Neural progenitor cell (in vitro differentiated cells): ENCODE results near the gene WRAP73. TPM values are rescaled to one million over a fixed set of nuclear protein-coding genes. Genes with fewer than 3 reads are reported as not detected.

Experiments
- DNase-seq: peaks from one replicate; pipeline ENCODE4 v3.0.0-alpha.2; 2016; ENCODE audit warnings: low spot score
- H2AFZ ChIP-seq: fragments of 200-600 bp; sonication (generic); replicated peaks from 2 replicates; pipeline ENCODE4 v1.6.1; 2016; ENCODE audit warnings: antibody characterized with exemption
- H3F3A ChIP-seq: fragments of 200-600 bp; sonication (generic); 2 replicates; pipeline ENCODE4 v1.6.1; 2016; ENCODE audit warnings: antibody characterized with exemption, low read depth
- H3K27ac ChIP-seq: fragments of 200-600 bp; sonication (generic); 2 replicates; pipeline ENCODE4 v1.5.1; 2016; ENCODE audit warnings: mild to moderate bottlenecking
- H3K27me3 ChIP-seq: fragments of 200-600 bp; sonication (generic); 2 replicates; pipeline ENCODE4 v1.6.1; 2016; ENCODE audit warnings: mild to moderate bottlenecking, moderate library complexity
- H3K36me3 ChIP-seq: fragments of 200-600 bp; sonication (generic); 2 replicates; pipeline ENCODE4 v1.5.1; 2016
- H3K4me1 ChIP-seq: fragments of 200-600 bp; sonication (generic); 2 replicates; pipeline ENCODE4 v1.6.1; 2016; ENCODE audit warnings: mixed run types
- H3K4me2 ChIP-seq: fragments of 200-600 bp; sonication (generic); 2 replicates; pipeline ENCODE4 v1.6.1; 2016
- H3K4me3 ChIP-seq: fragments of 200-600 bp; sonication (generic); 2 replicates; pipeline ENCODE4 v1.5.1; 2016
- H3K79me2 ChIP-seq: fragments of 200-600 bp; sonication (generic); 2 replicates; pipeline ENCODE4 v1.6.1; 2016; ENCODE audit warnings: low read depth
- H3K9ac ChIP-seq: fragments of 200-600 bp; sonication (generic); 2 replicates; pipeline ENCODE4 v1.6.1; 2016
- H3K9me3 ChIP-seq: fragments of 200-600 bp; sonication (generic); 2 replicates; pipeline ENCODE4 v1.5.1; 2016; ENCODE audit warnings: low read depth
- H4K20me1 ChIP-seq: fragments of 200-600 bp; sonication (generic); 2 replicates; pipeline ENCODE4 v1.6.1; 2016; ENCODE audit warnings: low read depth
- H3K27ac Mint-ChIP-seq: 3 replicates; pipeline ENCODE4 v1.8.0; 2021; ENCODE audit warnings: mixed read lengths
- H3K27me3 Mint-ChIP-seq: 2 replicates; pipeline ENCODE4 v1.8.0; 2022; ENCODE audit warnings: low read depth, mild to moderate bottlenecking, inconsistent platforms, moderate library complexity, mixed read lengths; ENCODE audit not compliant: insufficient read depth
- H3K36me3 Mint-ChIP-seq: 3 replicates; pipeline ENCODE4 v1.8.0; 2021; ENCODE audit warnings: mixed read lengths
- H3K4me1 Mint-ChIP-seq: 3 replicates; pipeline ENCODE4 v1.8.0; 2021; ENCODE audit warnings: mixed read lengths
- H3K4me3 Mint-ChIP-seq: 3 replicates; pipeline ENCODE4 v1.8.0; 2021; ENCODE audit warnings: mild to moderate bottlenecking, moderate library complexity, mixed read lengths
- H3K9me3 Mint-ChIP-seq: 3 replicates; pipeline ENCODE4 v1.8.0; 2020; ENCODE audit warnings: mixed read lengths
- CTCF ChIP-seq: fragments of 200-600 bp; sonication (generic); IDR thresholded peaks from 2 replicates; pipeline ENCODE4 v1.5.1; 2017; ENCODE audit warnings: antibody characterized with exemption, mild to moderate bottlenecking
- EZH2 ChIP-seq: fragments of 200-600 bp; sonication (generic); IDR thresholded peaks from 2 replicates; pipeline ENCODE4 v1.6.1; 2017; ENCODE audit warnings: antibody characterized with exemption, mild to moderate bottlenecking, moderate library complexity
- EZH2phosphoT487 ChIP-seq: fragments of 200-600 bp; sonication (generic); IDR thresholded peaks from 2 replicates; pipeline ENCODE4 v1.6.1; 2017; ENCODE audit warnings: antibody characterized with exemption
- total RNA-seq: library from RNA; depleted of rRNA; stranded (reverse); fragments of >200 nt; gene quantifications from 2 replicates; pipeline ENCODE4 v1.2.3, GENCODE V29; 2015; ENCODE audit warnings: low replicate concordance

Gene WRAP73
- total RNA-seq, 1 donor from 2014 or later = 12.0 TPM

- no peak overlapping the region for H2AFZ ChIP-seq
- no peaks in the 10 kb centered on the region for H3K4me1 ChIP-seq
- peaks cover 28% of the 10 kb centered on the region for H3K27me3 ChIP-seq
- Mint-ChIP-seq H3K9me3 (no peaks in the 10 kb centered on the region), H3K36me3 (peaks cover under 1% of the 10 kb centered on the region), H3K27me3 (peaks cover 8% of the 10 kb centered on the region), H3K27ac (peak overlapping the region; percentile 20), H3K4me1 (peaks cover 17% of the 10 kb centered on the region), H3K4me3 (no peak overlapping the region)
- TF ChIP-seq EZH2phosphoT487 = no peak
- TF ChIP-seq CTCF = no peak
- no peak for TF ChIP-seq EZH2
- H3F3A ChIP-seq = no peaks in the 10 kb centered on the region
- H3K79me2 ChIP-seq = no peaks in the 10 kb centered on the region
- no peaks in the 10 kb centered on the region for H3K9me3 ChIP-seq
- no peak overlapping the region for H3K27ac ChIP-seq
- no peak for DNase-seq
- H3K36me3 ChIP-seq = no peaks in the 10 kb centered on the region
- H4K20me1 ChIP-seq = no peaks in the 10 kb centered on the region
- no peak overlapping the region for H3K9ac ChIP-seq
- no peak overlapping the region for H3K4me2 ChIP-seq
- H3K4me3 ChIP-seq = no peak overlapping the region
Measured at GRCh38 chr1:3673381-3674099, 23.6 kb upstream of the WRAP73 start.

DNA sequence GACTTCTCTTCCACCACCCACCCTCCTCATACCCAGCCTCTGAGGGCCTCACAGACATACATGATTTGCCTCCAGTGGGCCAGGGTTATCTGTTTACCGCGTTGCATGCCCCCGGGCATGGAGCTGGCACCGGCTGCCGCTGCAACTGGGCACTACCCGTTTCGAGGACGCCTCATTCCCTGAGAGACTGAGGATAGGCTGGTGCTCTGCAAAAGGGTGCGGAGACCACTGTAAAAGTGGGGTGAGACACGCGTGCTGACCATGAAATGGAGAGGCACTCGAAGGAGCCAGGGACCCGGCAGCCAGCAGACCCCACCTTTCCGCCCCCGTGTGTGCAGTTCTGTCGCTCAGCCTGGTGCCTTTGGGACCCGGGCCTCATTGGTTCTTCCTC lies 23.1 kb upstream of the WRAP73 start:
- peaks cover 3% of the 10 kb centered on the region for H3K36me3 Mint-ChIP-seq
- H3K79me2 ChIP-seq = no peaks in the 10 kb centered on the region
- no peaks in the 10 kb centered on the region for H3K4me1 ChIP-seq
- H3F3A ChIP-seq = no peaks in the 10 kb centered on the region
- H3K27ac ChIP-seq = no peak overlapping the region
- no peak overlapping the region for H3K4me3 Mint-ChIP-seq
- no peaks in the 10 kb centered on the region for H3K9me3 ChIP-seq
- no peaks in the 10 kb centered on the region for H3K36me3 ChIP-seq
- H3K27me3 ChIP-seq = peaks cover 34% of the 10 kb centered on the region
- H3K9ac ChIP-seq = no peak overlapping the region
- no peaks in the 10 kb centered on the region for H3K9me3 Mint-ChIP-seq
- H3K4me1 Mint-ChIP-seq = peaks cover 22% of the 10 kb centered on the region
- TF ChIP-seq CTCF = no peak
- TF ChIP-seq EZH2 = no peak
- TF ChIP-seq EZH2phosphoT487 = no peak
- no peak overlapping the region for H2AFZ ChIP-seq
- peak overlapping the region; percentile 20 for H3K27ac Mint-ChIP-seq
- DNase-seq = no peak
- H3K4me2 ChIP-seq = no peak overlapping the region
- no peak overlapping the region for H3K4me3 ChIP-seq
- H3K27me3 Mint-ChIP-seq = peaks cover 12% of the 10 kb centered on the region
- H4K20me1 ChIP-seq = no peaks in the 10 kb centered on the region

- DNase-seq = no peak
- Mint-ChIP-seq H3K4me3 (no peak overlapping the region), H3K27ac (no peak overlapping the region), H3K9me3 (no peaks in the 10 kb centered on the region), H3K36me3 (peaks cover 3% of the 10 kb centered on the region), H3K27me3 (peaks cover 12% of the 10 kb centered on the region), H3K4me1 (peaks cover 22% of the 10 kb centered on the region)
- TF ChIP-seq CTCF (no peak), EZH2 (no peak), EZH2phosphoT487 (no peak)
- Histone ChIP-seq H3K36me3 (no peaks in the 10 kb centered on the region), H3K27me3 (peaks cover 40% of the 10 kb centered on the region), H3K27ac (no peak overlapping the region), H4K20me1 (no peaks in the 10 kb centered on the region), H3K4me1 (no peaks in the 10 kb centered on the region), H3K4me2 (no peak overlapping the region), H3K4me3 (no peak overlapping the region), H3F3A (no peaks in the 10 kb centered on the region), H3K9me3 (no peaks in the 10 kb centered on the region), H3K9ac (no peak overlapping the region), H3K79me2 (no peaks in the 10 kb centered on the region), H2AFZ (no peak overlapping the region)
Measured at GRCh38 chr1:3672231-3672970, 22.5 kb upstream of the WRAP73 start.
